ENCODE results near the gene PDGFD. TPM values are rescaled to one million over a fixed set of nuclear protein-coding genes. Genes with fewer than 3 reads are reported as not detected.

PDGFD gene
- total RNA-seq, 1 donor from 2014 or later: 2.2 TPM

DNA sequence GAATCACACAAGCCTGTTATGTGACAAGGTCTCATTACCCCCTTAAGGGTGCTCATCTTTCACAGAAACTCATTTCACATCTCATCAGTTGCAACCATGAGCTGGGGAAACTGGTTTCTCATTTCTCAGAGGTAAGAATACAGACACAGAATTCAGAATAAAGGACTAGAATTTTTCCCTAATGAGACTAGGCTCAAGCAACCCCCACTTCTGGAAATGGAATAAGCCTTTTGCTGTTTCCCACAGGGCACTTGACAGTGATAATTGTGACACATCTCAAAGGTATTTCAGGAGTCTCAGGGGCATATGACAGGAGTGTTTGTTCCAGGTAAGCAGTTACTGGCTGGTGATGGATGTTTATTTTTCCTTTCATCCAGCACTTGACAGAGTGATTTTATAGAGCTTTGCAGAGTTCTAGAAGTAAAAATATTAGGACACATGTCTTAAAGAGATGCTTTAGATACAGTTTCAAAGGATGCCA lies 240.5 kb downstream of the PDGFD start:
- Mint-ChIP-seq H3K27ac (ENCODE audit: unreplicated experiment) (no peak overlapping the region), H3K27me3 (ENCODE audit: unreplicated experiment) (no peaks in the 10 kb centered on the region), H3K9me3 (ENCODE audit: unreplicated experiment) (no peaks in the 10 kb centered on the region), H3K4me3 (ENCODE audit: unreplicated experiment) (no peak overlapping the region), H3K4me1 (ENCODE audit: unreplicated experiment) (no peaks in the 10 kb centered on the region), H3K36me3 (ENCODE audit: unreplicated experiment) (no peaks in the 10 kb centered on the region)
- no peak for DNase-seq (ENCODE audit: extremely low spot score, unreplicated experiment)
- TF ChIP-seq, protein P1, sequence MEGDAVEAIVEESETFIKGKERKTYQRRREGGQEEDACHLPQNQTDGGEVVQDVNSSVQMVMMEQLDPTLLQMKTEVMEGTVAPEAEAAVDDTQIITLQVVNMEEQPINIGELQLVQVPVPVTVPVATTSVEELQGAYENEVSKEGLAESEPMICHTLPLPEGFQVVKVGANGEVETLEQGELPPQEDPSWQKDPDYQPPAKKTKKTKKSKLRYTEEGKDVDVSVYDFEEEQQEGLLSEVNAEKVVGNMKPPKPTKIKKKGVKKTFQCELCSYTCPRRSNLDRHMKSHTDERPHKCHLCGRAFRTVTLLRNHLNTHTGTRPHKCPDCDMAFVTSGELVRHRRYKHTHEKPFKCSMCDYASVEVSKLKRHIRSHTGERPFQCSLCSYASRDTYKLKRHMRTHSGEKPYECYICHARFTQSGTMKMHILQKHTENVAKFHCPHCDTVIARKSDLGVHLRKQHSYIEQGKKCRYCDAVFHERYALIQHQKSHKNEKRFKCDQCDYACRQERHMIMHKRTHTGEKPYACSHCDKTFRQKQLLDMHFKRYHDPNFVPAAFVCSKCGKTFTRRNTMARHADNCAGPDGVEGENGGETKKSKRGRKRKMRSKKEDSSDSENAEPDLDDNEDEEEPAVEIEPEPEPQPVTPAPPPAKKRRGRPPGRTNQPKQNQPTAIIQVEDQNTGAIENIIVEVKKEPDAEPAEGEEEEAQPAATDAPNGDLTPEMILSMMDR (IDR thresholded peaks at IDR 0.05): no peak

DNA sequence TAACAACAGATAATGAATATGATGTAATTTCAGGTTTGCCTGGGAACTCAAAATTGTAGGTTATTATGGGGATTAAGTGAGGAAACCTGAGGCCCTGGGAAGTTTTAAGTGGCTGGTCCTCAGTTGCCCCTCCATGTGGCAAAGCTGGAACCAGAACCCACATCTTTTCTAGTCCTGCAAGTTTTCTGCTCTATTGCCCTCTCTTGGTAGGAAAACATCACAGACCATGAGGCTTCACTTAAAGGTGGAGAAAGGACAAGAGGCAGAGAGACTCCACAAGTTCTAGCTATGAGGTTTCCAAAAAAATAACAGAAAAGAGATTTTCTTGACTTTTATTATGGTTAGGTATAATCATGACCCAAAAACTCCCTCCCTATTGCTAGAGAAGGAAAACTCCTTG lies 243.0 kb downstream of the PDGFD start:
- Mint-ChIP-seq H3K9me3 (ENCODE audit: unreplicated experiment) (no peaks in the 10 kb centered on the region), H3K27ac (ENCODE audit: unreplicated experiment) (no peak overlapping the region), H3K36me3 (ENCODE audit: unreplicated experiment) (no peaks in the 10 kb centered on the region), H3K27me3 (ENCODE audit: unreplicated experiment) (no peaks in the 10 kb centered on the region), H3K4me3 (ENCODE audit: unreplicated experiment) (no peak overlapping the region), H3K4me1 (ENCODE audit: unreplicated experiment) (no peaks in the 10 kb centered on the region)
- DNase-seq (ENCODE audit: extremely low spot score, unreplicated experiment): no peak
- TF ChIP-seq, protein P1 (IDR thresholded peaks at IDR 0.05): no peak

DNA sequence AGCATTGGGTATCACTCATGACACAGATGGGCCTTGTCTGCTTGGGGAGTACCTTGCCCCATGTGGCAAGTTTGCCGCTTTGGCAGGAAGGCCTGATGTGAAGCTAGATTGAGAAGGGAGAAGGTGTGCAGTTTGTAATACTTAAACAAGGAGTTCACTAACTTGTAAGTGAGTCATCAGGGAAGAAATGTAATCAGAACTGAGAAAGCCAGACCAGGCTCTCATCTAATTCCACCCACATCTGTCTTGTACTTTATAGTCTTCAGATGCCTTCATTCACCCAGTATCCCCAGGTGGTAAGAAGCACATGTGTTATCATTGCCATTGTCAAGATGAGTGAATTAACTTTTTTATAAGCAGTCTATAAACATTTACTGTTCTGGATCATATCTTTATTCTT lies 243.5 kb downstream of the PDGFD start:
- Mint-ChIP-seq H3K27ac (ENCODE audit: unreplicated experiment) (no peak overlapping the region), H3K4me3 (ENCODE audit: unreplicated experiment) (no peak overlapping the region), H3K9me3 (ENCODE audit: unreplicated experiment) (no peaks in the 10 kb centered on the region), H3K4me1 (ENCODE audit: unreplicated experiment) (no peaks in the 10 kb centered on the region), H3K36me3 (ENCODE audit: unreplicated experiment) (no peaks in the 10 kb centered on the region), H3K27me3 (ENCODE audit: unreplicated experiment) (no peaks in the 10 kb centered on the region)
- DNase-seq (ENCODE audit: extremely low spot score, unreplicated experiment): no peak
- TF ChIP-seq, protein P1 (IDR thresholded peaks at IDR 0.05): no peak

DNA sequence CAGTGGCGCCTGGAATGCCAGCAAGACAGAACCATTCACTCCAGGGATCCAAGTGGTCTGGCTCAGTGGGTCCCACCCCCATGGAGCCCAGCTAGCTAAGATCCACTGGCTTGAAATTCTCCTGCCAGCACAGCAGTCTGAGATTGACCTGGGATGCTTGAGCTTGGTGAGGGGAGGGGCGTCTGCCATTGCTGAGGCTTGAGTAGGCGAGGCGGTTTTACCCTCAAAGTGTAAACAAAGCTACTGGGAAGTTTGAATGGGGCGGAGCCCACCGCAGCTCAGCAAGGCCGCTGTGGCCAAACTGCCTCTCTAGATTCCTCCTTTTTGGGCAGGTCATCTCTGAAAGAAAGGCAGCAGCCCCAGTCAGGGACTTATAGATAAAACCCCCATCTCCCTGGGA lies 253.2 kb downstream of the PDGFD start:
- no peak overlapping the region for H3K4me3 Mint-ChIP-seq (ENCODE audit: unreplicated experiment)
- peaks cover 15% of the 10 kb centered on the region for H3K9me3 Mint-ChIP-seq (ENCODE audit: unreplicated experiment)
- TF ChIP-seq, protein P1 (IDR thresholded peaks at IDR 0.05): no peak
- no peaks in the 10 kb centered on the region for H3K27me3 Mint-ChIP-seq (ENCODE audit: unreplicated experiment)
- peaks cover 13% of the 10 kb centered on the region for H3K4me1 Mint-ChIP-seq (ENCODE audit: unreplicated experiment)
- no peak overlapping the region for H3K27ac Mint-ChIP-seq (ENCODE audit: unreplicated experiment)
- no peak for DNase-seq (ENCODE audit: extremely low spot score, unreplicated experiment)
- no peaks in the 10 kb centered on the region for H3K36me3 Mint-ChIP-seq (ENCODE audit: unreplicated experiment)

DNA sequence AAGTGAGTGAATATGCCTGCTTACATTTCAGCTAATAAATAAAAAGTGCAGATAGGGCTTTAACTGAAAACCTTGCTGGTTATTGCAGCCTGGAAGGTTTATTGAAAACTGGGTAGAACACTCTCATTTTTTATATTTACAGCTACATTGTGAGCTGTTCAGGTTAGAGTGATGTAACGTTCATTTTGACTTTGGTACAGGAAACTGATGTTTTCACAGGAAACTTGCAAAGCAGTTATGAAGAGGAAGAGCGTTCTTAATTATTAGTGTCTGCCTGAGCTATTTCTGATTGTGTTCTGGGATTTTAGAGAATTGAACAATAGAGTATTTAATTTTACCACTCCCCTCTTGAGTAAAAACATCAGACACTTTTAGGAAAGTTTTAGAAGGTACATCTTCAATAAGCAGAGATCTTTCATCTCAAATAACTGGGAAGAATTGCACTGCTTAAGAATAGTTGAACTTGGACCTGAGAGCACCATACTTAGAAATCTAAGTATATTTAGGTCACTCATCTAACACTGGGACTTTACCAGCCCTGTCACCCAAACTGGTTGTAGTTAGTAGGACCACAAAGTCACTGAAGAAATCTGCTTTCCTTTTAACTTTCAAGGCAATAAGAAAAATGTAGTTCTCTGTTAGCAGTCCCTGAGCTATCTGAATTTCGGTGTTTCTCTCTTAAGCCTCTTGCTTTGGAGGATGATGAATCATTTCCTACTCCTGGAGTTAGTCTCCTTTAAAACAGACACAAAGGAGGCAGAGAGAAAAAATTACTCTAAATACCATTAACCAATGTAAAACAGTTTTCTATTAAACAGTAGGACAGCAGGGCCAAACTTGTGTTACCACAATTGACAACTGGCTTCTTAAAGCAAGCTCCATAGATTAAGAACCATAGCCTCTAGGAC lies 256.1 kb downstream of the PDGFD start:
- Mint-ChIP-seq H3K4me1 (ENCODE audit: unreplicated experiment) (peaks cover 13% of the 10 kb centered on the region), H3K9me3 (ENCODE audit: unreplicated experiment) (no peaks in the 10 kb centered on the region), H3K27me3 (ENCODE audit: unreplicated experiment) (no peaks in the 10 kb centered on the region), H3K4me3 (ENCODE audit: unreplicated experiment) (no peak overlapping the region), H3K27ac (ENCODE audit: unreplicated experiment) (peak overlapping the region; percentile 53), H3K36me3 (ENCODE audit: unreplicated experiment) (no peaks in the 10 kb centered on the region)
- TF ChIP-seq, protein P1 (IDR thresholded peaks at IDR 0.05): no peak
- no peak for DNase-seq (ENCODE audit: extremely low spot score, unreplicated experiment)

Measured in osteocyte (in vitro differentiated cells).